GM20000 (cell line): Measurements from ENCODE around the gene HOXB5.

Experiments used
- DNase-seq: peaks from one replicate; pipeline ENCODE4 v3.0.0; 2012; ENCODE audit warnings: low spot score
- CTCF ChIP-seq: IDR thresholded peaks from 2 replicates; pipeline ENCODE4 v1.5.1; 2012; ENCODE audit warnings: mild to moderate bottlenecking, control low read depth; ENCODE audit errors: extremely low read depth, missing control alignments

The HOXB5 gene

GRCh38 chr17:48592057-48592514 lies 1.5 kb downstream of the HOXB5 start:
- TF ChIP-seq CTCF: no peak
- DNase-seq: no peak

GRCh38 chr17:48591255-48592056 lies 2.1 kb downstream of the HOXB5 start:
- no peak for TF ChIP-seq CTCF
- no peak for DNase-seq

- DNase-seq: no peak
- TF ChIP-seq CTCF: no peak
Measured at GRCh38 chr17:48590607-48591161, 2.9 kb downstream of the HOXB5 start.

GRCh38 chr17:48589831-48590606 lies 3.6 kb downstream of the HOXB5 start, which contains the start of gene HOXB3:
Gene HOXB3, minus strand, starts transcription at chr17:48590241. Its CDS starts 37,767 bp downstream, at chr17:48552474.
- DNase-seq: no peak
- no peak for TF ChIP-seq CTCF

GRCh38 chr17:48589060-48589830 lies 4.3 kb downstream of the HOXB5 start:
- no peak for TF ChIP-seq CTCF
- no peak for DNase-seq

- no peak for DNase-seq
- TF ChIP-seq CTCF: no peak
Measured at GRCh38 chr17:48588528-48588927, 5.1 kb downstream of the HOXB5 start.
